GM21786 (cell line): ENCODE measurements around the gene STK35.

Experiments used
- ATAC-seq: cut with Tn5 transposase; IDR thresholded peaks from one replicate; pipeline ENCODE4 v1.9.1; 2021; ENCODE audit not compliant: unreplicated experiment

Gene STK35

GRCh38 chr20:2101057-2101864 is at the start of gene STK35:
Gene STK35, plus strand, starts transcription at chr20:2101827. Its CDS starts 55 bp downstream, at chr20:2101882.
- peak; percentile 43 for ATAC-seq

DNA sequence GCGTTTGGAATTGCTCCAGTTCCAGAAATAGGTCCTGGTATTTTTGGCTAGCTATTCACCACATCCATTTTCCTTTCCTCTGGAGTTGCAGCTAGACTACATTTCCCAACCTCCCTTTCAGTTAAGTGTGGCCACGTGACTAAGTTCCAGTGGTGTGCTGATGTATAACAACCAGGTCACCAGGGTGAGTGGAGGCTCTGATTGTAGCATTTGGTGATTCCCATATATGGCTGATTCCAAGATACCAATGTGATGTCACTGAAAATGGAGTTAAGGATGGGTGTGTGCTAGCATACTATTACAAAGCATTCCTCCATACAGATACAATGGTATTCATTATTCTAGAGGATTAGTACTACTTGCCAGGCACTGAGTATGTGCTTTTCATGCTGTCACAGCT is 49.7 kb upstream of the STK35 start:
- no peak for ATAC-seq

DNA sequence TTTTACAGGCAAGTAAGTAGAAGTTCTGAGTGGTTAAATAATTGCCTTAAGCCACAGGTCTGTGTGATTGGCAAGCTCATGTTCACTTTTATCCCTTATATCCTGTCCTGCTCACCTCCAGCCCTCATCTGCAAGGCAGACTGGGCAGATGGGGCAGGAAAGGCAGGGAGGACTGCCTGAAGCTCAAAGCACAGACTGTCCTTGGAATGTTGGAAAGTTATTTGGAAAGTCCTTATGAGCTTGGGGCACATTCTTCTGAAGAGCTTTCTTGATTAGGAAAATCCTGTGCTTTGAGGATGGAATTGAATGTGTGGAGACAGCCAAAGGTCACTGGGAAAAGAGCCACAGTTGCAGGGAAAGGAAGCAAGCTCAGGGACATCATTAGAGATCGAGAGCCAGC is 48.9 kb upstream of the STK35 start:
- no peak for ATAC-seq

- ATAC-seq = no peak
These were observed 48.0 kb upstream of the STK35 start for GRCh38 chr20:2053615-2054014.

GRCh38 chr20:2054911-2055310 is 46.7 kb upstream of the STK35 start:
- no peak for ATAC-seq

DNA sequence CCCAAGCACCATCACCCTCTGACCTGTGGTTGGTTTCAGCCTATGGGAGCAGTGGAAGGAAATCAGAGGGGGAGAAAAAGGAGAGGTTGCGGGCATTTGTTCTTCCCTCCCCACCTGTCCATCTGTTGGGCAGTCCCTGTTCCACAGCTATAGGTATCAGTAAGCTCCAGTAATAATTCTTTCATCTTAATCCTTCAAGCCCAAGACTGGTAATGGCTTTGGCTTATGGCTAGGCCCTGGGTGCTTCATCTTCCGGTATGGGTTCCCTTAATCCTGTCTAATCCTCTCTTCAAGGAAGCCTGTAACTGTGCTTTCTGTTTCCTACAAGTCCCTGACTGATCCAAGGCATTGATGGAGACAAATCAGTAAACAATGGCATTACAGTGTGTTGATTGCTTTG is 42.2 kb upstream of the STK35 start:
- no peak for ATAC-seq

DNA sequence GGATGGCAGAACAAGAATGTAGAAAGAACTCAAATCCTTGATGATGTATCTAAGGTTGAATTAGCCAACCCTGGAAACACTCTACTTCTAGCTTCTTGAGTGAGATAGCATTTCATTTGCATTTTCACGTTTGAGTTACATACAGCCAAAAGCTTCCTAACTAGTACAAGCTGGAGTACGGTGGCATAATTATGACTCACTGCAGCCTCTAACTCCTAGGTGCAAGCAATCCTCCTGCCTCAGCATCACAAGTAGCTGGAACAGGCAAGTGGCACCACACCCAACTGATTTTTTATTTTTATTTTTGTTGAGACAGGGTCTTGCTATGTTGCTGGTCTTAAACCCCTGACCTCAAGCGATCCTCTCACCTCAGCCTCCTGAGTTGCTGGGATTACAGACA is 36.5 kb upstream of the STK35 start:
- no peak for ATAC-seq

DNA sequence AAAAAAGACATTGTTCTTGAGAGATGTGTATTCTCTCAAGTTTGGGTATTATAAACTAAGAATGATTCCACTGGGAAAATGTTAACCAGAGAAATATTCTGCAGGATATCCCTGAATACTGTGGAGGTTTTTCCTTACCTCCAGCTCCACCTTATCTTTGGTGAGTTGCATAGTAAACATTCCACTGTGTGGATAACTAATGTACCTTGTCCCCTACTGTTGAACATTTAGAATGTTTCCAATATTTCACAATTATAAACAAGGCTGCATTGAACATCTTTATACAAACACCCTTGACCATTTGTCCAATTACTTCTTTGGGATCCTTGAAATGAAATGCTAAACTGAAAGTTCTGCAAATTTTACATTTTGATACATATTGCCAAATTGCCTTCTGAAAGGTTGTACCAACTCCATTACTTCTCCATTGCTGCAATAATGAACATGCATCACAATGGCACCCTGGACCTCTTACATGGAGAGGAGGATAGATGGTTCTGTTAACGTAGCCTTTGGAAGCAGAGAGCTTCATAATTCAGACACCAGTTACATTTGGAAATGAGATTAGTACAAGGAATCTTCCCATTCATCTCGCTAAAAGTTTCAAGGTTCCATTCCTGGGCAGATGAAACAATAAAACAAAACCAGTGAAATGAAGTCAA is 35.0 kb upstream of the STK35 start:
- ATAC-seq = no peak

DNA sequence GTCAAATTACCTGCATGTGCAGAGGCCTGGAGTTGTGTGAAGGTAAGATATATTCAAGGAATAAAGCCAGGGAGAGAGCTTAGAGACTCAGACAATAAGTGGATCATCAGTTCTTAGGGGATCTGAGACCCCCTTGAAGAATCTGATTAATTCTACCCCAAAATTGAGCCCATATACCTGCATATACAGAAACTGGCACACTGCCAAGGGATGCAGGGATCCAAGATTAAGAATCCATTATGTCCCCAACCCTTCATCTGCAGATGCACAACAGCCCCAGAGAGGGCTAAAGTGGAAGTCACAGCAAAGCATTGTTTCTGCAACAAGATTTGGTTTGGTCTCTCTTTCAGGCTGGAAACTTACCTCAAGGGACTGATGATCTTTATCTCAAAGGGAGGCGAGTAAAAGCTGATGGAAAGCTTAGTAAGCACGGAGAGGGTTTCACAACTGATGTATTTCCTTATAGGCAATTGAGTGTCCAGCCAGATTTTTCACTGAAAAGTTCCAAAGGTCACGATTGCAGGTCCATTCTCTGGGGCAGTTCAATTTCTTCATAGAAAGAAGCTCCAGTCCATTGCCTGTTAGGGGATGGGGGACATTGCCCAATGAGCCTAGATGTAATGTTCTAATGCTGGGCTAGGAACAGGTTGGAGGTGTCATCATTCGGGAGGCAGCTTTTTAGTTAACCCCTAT is 20.9 kb upstream of the STK35 start:
- no peak for ATAC-seq

DNA sequence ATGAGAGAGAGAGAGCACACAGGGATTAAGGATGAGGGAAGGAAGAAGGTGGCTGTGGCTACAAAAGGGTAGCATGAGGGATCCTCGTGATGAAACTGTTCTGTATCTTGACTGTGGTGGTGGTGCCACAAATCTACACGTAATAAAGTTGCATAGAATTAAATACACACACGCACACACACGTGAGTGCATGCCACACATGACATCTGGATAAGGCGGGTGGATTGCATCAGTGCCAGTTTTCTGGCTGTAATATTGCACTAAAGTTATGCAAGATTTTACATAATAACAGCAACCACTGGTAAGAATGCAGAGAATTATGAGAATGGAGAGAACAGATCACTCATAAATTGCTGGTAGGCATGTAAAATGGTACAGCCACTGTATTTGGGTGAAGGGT is 16.9 kb upstream of the STK35 start:
- ATAC-seq = no peak

DNA sequence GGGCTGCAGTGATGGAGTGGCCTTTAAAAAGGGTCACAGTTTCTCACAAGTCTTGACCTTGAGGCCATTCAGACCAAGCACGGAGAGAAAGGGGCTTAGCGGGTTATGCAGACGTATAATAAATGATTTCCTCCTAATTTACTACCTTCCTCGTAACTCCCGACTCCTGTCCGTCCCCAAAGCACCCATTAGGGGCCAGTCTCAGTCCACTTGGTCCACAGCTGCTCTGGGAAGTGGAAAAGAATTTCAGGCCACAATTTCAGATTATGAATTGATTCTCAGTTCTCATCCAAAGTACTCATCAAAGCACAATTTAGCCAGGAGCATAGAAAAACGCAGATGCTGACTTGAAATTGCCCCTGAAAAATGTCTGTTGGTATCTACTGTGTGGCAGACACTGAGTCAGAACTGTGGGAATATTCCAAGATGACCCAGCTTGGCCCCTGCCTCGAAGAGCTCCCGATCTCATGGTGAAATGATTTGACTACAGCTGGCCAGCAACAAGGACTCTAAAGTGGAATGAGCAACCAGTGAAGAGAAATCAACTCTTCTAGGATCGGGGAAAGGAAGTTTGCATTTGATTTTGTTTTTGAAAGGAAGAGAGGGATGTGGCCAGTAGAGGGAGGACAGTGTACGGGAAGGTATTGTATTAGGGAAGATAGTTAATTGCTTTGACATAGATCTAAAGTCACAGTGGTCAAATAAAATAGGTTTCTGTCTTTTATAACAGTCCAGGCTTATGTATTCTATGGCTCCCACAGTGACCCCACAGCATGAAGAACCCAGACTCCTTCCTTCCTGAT is 15.2 kb upstream of the STK35 start:
- no peak for ATAC-seq

DNA sequence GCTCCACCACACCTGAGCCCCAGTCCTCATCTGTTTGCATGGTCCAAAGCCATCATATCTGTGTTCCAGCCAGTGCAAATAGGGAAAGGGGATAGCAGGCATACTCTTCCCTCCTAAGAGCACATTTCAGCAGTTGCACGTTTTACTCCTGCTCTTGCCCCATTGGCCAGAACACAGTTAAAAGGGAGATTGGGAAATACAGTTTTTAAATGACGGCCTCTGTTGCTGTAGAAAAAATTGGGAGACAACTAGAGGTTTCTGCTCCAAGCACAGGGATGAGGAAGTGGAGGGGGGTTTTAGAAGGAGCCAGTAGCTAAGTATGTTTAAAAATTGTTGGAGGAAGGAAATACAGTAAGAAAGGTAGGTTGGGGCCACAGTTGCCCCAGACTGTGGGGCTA is 14.6 kb upstream of the STK35 start:
- no peak for ATAC-seq

DNA sequence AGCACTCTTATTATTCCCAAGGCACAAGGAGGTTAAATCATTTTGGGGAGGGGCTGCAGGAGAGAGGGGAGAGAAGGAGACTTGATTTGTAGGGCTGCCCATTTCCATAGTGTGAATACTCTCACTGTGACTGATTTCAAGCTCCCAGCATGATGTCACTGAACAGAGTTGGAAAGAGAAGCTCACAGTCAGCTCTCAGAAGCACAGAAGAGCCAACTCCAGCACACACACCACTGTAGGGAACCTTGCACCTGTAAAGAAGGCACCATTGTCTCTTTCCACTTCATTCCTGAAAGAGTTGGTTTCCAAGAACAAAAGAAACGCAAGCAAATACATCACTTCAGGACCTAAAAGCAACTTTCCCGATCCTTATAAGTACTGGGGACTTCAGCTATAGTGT is 12.7 kb upstream of the STK35 start:
- ATAC-seq = no peak

- no peak for ATAC-seq
These were observed 12.2 kb upstream of the STK35 start for GRCh38 chr20:2089447-2089846.

DNA sequence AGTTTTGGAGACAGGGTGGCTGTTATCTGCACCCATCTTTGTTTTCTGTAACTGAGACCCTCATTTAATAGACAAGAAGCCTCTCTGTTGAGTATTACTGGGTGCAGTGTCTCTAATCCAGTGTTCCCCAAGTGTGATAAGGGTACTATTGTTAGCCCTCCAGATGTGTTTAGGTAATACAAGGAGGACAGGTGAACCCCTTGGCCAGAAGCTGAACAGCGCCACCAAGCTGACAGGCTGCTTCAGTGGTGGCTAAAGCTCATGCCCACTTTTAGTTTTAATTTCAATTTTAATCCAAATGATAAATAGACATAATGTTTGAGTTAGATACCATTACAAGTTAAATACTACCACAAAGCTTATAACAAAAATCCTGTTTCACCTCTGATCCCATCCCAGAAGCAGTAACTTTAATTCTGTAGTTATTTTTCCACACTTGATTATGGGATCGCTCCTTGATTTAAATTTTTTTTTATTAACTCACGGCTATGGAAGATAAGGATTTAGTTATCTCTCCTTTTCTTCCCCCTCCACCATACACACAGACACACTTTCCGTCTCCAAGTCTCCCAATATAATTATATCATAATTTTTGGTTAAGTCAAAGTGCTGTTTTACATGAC is 8.4 kb upstream of the STK35 start:
- no peak for ATAC-seq

DNA sequence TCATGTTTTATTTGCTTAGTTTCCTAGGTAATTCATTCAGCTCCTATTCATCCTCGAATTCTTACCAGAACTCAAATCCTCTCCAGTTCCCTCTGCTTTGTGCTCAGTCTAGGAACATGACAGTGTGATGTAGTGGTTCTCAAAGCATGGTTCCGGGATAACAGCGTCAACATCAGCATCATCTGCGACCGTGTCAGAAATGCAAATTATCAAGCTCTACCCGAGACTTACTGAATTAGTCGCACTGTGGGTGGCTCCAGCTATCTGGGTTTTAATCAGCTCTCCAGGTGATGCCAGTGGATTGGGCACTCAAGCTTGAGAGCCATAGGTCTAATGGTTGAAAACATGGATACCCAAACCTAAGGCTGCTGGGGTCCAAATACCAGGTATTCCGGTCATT is 7.7 kb upstream of the STK35 start:
- ATAC-seq = no peak

DNA sequence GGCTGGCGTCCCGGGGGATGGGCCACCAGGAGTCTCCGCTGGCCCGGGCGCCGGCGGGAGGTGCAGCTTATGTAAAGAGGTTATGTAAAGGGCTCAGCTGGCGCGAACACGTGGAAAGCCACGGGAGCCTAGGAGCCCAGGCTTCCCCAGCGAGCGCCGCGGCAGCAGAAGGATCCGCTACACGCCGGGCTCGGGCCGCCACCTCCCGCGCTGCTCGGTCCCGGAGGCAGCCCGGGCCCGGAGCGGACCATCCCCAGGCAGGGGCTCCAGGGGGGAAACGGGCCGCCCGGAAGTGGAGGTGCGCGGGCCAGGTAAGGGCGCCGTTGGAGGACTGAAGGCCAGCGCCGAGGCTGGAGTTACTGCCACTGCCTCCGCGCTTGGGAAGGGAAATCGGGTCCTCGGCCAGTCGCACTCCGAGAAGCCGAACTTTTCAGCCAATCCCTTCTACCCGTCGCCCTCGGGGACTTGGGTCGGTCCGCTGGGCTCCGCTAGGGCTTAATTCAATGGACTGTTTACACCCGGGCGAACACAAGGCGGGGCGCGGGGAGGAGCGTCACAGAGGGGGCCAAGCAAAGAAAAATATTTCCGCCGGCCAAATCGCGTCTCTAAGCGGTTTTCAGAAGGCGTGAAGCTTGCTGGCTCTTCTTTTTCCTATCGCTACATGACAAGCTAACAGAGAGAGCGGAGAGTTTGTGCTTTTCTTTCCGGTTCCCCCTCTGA is 398 bp downstream of the STK35 start:
- ATAC-seq = peak; percentile 73

GRCh38 chr20:2102585-2103460 is 1.2 kb downstream of the STK35 start:
- peak; percentile 54 for ATAC-seq

DNA sequence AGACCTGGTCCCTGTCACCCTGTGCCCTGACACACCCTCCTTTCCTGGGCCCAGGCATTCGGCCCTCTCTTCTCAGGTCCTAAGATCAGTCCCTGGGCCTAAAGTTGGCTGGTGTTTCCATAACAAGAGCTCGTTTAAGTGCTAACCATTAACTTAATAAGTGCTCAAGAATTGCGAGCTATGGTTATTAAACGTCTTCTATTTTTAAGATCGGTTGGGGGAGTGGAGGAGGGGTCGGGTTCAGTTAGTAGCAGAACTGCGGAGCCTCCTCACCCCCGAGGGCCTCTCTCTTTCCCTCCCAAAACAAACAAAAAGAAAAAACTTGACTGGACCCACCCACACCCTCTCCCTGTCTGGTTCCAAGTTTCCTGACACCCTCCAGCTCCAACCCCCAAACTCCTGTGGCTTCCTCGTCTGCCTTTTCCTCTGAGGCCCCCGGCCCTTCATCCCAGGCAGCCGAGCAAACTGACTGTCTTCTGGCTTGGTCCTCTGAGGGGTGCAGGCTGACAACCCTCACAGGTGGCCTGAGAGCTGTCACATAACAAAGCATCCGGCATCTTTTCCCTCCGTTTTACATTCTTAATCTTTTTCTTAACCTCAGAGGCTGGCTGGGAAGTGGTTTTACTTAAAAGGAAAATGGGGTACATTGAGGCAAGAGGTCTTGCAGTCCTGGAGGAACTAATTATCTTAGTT is 2.0 kb downstream of the STK35 start:
- ATAC-seq = no peak
